HFF-Myc (cell line): ENCODE measurements around the gene TLE1.

ENCODE experiments used
- DNase-seq: peaks from one replicate; pipeline ENCODE4 v3.0.0-alpha.2; 2011; ENCODE audit warnings: low read depth; ENCODE audit errors: extremely low read depth
- H3K4me3 ChIP-seq: replicated peaks from 2 replicates; pipeline ENCODE4 v1.5.1; 2011; ENCODE audit warnings: low read depth, mild to moderate bottlenecking, control low read depth, low read length
- TF ChIP-seq, protein P1 (sequence below): IDR thresholded peaks from 2 replicates; pipeline ENCODE4 v1.5.1; 2012; ENCODE audit warnings: mild to moderate bottlenecking, low read depth, low read length, control low read depth; ENCODE audit errors: missing control alignments

TLE1 gene

DNA sequence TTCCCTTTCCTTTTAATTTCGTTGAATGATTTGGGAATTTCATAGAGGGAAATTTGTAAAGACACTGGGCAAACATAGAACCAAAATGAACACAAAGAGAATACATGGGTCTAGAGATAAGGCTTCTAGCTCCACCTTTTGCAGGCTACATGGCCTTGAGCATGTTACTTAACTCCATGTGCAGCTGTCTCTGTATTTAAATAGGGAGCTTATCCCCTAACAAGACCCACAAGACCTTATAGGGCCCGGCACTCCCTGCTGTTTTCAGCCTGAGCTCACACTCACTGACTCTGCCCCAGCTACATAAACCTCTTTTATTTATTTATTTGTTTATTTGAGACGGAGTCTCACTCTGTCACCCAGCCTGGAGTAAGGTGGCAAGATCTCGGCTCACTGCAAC, 30.6 kb upstream of the TLE1 start:
- DNase-seq = no peak
- no peak overlapping the region for H3K4me3 ChIP-seq
- TF ChIP-seq, protein P1, sequence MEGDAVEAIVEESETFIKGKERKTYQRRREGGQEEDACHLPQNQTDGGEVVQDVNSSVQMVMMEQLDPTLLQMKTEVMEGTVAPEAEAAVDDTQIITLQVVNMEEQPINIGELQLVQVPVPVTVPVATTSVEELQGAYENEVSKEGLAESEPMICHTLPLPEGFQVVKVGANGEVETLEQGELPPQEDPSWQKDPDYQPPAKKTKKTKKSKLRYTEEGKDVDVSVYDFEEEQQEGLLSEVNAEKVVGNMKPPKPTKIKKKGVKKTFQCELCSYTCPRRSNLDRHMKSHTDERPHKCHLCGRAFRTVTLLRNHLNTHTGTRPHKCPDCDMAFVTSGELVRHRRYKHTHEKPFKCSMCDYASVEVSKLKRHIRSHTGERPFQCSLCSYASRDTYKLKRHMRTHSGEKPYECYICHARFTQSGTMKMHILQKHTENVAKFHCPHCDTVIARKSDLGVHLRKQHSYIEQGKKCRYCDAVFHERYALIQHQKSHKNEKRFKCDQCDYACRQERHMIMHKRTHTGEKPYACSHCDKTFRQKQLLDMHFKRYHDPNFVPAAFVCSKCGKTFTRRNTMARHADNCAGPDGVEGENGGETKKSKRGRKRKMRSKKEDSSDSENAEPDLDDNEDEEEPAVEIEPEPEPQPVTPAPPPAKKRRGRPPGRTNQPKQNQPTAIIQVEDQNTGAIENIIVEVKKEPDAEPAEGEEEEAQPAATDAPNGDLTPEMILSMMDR = no peak

DNA sequence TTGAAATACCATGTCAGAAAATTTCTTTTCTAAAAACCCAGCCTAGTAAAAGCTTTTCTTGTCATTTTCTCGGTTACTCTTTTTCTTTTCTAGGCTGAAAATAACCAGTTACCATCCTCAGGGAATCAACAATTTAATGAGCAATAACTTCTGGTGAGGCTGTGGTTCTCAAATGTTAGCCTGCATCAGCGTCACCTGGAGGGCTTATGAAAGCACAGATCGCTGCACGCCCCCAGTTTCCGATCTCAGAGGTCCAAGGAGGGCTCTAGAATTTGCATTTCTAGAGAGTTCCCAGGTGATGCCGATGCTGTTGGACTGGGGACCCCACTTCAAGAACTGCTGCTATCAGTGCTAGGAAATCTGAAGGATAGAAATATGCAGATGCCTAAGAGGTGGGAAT, 28.9 kb upstream of the TLE1 start:
- TF ChIP-seq, protein P1 = no peak
- no peak for DNase-seq
- no peak overlapping the region for H3K4me3 ChIP-seq

DNA sequence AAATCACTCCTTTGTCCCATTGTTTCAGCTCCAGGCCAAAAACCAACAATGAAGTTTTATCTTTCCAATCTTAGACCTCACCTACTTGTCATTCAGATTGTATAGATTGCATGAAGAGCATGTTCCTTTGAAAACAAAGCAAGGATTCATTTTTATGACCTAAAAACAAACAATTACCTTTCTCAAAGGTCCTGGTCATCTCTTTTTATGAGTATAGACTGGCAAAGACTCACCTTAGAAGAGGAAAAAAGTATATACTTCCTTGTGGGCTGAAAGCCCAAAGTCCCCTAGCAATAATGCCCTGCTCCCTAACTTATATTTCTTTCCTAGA, 28.4 kb upstream of the TLE1 start:
- no peak for DNase-seq
- H3K4me3 ChIP-seq = no peak overlapping the region
- TF ChIP-seq, protein P1 = no peak

DNA sequence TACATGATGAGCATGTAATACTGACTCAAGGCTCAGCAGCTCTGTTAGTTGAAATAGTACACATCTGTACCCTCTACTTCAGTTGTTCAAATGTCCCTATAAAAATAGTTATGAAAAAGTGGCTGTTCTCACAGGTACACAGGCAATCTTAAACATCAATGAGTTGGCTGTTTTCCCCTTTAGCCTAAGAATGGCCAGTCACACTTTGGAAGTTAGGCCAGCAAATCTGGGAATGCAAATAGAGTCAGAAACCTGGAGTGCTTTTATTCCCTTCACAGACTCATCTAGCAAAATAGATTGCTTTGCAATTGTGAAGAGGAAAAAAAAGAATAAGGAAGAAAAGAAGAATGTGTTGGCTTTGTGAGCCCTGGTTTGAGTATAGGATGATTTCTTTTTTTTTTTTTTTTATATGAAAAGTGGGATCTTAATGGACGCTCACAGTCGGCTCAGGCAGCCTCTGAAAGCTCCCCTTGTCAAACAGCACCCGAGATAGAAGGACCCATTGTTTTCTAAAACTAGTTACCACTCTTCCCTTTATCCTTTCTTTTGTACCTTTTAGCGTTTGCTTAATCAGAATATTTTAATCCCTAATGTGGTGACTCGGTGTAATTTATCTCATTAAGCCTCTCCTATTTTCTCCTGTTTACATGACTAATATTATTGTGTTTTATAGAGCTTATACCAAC, 27.9 kb upstream of the TLE1 start:
- TF ChIP-seq, protein P1 = no peak
- DNase-seq = no peak
- no peak overlapping the region for H3K4me3 ChIP-seq

DNA sequence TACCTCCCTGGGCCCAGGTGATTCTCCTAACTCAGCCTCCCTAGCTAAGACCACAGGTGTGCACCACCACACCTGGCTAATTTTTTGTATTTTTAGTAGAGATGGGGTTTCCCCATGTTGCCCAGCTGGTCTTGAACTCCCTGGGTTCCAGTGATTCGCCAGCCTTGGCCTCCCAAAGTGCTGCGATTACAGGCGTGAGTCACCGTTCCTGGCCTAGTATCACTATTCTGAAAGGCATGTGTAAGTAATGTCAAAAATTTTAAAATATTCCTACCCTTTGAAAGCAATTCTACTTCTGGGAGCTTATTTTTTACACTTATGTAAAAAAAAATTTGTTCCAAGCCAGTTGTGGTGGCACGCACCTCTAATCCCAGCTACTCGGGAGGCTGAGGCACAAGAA, 27.1 kb upstream of the TLE1 start:
- no peak overlapping the region for H3K4me3 ChIP-seq
- no peak for DNase-seq

DNA sequence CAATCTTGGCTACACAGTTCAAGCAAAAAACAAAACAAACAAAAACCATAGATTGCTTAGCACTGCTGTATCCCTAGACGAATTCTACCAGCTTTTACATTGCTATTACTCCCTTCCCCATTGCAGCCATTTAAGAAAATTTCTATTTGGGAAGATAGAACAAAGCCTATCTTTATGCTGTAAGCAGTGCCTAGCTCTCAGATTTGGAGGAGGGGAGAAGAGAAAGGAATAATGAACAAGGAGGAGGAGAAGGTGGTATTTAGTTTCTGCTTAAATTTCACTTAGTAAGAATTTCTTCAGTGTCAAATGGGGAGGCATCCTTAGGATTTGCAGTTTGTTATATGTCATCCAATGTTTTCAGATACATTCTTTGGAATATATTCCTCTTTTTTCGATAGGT, 16.2 kb upstream of the TLE1 start:
- H3K4me3 ChIP-seq = no peak overlapping the region
- TF ChIP-seq, protein P1 = no peak
- no peak for DNase-seq

More for the DNA sequence above, 27.1 kb upstream of the TLE1 start:
- TF ChIP-seq, protein P1 = no peak

DNA sequence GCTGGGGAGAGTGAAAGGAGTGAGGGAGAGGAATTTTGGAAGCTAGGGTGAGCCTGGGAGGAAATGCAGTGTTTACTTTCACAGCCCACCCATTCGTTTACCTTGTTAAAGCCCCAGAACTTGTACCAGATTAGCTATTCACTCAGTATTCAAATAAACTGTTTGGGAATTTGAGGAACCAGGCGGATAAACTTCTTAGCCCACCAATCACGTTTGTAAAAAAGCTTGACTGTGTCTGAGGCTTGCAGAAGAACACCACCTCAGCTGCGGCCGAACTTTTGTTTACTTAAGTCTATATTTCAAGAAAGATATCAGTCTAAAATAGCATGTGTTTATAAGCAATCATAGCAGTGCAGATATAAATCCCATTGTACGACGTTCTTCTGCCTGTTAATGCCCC, 5.2 kb upstream of the TLE1 start:
- no peak for DNase-seq
- TF ChIP-seq, protein P1 = no peak
- H3K4me3 ChIP-seq = no peak overlapping the region
